C4-2B (cell line): Measurements from ENCODE around the gene USP25.

ENCODE experiments used
- ZFX ChIP-seq: fragments of 450-650 bp; IDR thresholded peaks from 2 replicates; pipeline ENCODE4 v1.6.1; 2017
- TF ChIP-seq, protein P1 (sequence below): fragments of 450-650 bp; conservative IDR thresholded peaks from 2 replicates; pipeline ENCODE4 v1.5.1; 2017; ENCODE audit warnings: mild to moderate bottlenecking

DNA sequence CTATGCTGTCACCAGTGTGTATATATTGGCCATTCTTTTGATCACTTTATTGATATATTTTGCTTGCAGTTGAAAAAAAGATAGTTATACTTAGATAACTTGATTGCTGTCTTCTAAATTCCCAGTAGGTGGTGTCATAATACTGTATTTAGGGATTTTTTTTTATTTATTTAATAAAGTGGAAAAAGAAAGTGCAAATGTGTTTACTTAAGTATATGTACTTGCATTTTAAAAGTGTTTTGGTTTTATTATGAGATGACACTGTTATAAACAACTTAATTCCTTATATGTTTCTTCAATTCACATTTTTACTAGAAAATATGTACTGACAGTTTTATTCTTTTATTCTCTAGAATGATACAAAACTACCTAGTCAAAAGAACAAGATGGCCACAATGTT, 164.8 kb downstream of the USP25 start:
- TF ChIP-seq, protein P1, sequence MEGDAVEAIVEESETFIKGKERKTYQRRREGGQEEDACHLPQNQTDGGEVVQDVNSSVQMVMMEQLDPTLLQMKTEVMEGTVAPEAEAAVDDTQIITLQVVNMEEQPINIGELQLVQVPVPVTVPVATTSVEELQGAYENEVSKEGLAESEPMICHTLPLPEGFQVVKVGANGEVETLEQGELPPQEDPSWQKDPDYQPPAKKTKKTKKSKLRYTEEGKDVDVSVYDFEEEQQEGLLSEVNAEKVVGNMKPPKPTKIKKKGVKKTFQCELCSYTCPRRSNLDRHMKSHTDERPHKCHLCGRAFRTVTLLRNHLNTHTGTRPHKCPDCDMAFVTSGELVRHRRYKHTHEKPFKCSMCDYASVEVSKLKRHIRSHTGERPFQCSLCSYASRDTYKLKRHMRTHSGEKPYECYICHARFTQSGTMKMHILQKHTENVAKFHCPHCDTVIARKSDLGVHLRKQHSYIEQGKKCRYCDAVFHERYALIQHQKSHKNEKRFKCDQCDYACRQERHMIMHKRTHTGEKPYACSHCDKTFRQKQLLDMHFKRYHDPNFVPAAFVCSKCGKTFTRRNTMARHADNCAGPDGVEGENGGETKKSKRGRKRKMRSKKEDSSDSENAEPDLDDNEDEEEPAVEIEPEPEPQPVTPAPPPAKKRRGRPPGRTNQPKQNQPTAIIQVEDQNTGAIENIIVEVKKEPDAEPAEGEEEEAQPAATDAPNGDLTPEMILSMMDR, result peak; percentile 86
- TF ChIP-seq ZFX, result no peak
